NCI-H1105 treated with DMSO at 0.1 percent for 48 hours (cell line): ENCODE results near the gene NAPG.
"Not testable (repeated sequence)": the region's sequence is repeated elsewhere in the genome, so short reads cannot be mapped to it uniquely, and the experiment has no call there.

ENCODE experiments used
- DNase-seq: peaks from one replicate; lab custom pipeline; 2025; lab: John Stamatoyannopoulos, UW

NAPG gene

DNA sequence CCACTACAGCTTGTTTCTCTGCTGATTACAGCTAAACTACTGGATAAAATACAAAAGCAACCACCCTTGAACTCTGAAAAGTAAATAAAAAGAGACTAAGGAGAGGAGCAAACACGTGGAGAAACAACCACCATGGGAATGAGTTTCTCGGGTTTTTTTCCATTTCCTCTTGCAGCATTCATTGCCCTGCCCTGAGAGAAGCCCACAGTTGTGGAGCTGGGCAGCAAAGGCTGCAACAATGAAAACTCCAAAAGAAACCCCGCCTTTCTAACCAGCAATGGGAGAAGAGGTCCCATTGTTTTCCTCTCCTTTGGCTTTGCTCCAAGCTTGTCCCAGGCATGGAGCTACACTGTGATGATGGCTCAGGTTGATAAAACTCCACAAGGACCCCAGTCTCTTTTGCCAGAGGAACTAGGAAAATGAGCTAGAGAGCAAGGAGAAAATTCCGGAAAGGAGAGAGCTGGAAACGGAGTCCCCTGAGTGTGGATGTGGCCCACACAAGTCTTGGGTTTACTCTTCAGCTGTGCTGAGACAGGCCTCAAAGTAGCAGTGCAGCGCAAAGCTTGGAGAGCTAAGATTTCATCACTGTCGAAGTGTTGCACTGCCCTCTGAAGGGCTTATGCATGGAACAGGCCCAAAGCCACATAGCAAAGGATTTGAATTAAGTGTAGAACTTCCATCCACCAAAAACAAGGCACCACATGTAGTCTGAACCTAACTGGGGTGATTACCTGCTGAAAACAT lies 20.9 kb downstream of the NAPG start:
- no peak for DNase-seq

DNA sequence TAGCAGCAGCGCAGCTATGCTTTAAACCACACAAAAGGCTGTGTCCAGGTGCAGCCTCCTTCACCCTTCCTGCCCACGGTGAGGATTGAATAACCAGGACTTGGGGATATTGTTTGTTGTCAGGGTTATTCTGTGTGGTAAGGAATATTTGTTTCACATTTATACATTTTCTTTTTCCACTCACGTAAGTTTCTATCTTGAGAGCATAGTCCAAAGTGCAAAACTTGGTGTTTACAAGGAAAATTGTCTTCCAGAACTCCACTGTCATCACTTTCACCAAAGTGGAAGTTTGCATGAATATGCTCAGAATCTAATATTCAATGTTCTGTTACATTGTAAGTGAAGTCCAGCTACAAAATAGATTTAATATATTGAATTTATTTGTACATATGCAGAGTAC lies 26.4 kb downstream of the NAPG start:
- DNase-seq, result no peak

DNA sequence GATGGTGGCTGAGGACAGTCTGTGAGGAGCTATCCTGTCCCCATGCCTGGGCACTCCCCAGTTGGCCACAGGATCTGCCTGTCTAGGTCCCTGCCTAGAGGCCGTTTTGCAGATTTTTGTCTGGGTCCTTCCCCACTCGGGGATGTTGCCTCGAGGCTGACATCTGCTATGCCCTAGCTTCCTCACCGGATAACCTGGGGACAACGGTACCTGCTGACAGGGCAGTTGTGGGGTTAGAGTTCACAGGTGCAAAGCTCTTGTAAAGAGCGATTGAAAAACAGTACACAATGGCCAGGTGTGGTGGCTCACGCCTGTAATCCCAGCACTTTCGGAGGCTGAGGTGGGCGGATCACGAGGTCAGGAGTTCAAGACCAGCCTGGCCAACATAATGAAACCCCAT lies 30.4 kb downstream of the NAPG start:
- DNase-seq, result not testable (repeated sequence)

DNA sequence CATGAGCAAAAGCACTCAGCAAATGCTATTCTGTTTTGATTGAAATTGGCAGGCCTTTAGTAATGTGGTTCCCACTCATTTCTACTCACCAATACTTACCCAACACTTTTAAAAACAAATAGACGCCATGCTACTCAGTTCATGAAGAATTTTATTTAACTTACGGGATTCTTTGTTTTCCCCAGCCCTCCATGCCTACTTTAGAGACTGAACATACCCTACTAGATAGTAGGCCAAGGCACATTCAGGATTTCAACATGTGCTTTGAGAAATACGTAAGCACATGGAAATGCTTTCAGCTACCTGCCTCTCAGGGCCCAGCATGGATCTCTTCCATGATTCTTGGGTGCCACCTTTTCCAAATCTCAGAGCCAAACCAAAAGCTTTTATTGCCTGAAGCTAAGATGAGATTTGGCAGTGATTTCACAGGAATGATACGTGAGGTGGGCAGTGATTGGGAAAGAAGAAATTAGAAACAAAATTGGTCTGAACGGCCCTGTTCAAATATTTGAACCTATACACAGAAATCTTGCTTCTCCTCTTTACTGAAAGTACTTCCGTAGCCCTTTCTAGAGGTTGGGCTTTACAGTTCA lies 31.4 kb downstream of the NAPG start:
- no peak for DNase-seq

DNA sequence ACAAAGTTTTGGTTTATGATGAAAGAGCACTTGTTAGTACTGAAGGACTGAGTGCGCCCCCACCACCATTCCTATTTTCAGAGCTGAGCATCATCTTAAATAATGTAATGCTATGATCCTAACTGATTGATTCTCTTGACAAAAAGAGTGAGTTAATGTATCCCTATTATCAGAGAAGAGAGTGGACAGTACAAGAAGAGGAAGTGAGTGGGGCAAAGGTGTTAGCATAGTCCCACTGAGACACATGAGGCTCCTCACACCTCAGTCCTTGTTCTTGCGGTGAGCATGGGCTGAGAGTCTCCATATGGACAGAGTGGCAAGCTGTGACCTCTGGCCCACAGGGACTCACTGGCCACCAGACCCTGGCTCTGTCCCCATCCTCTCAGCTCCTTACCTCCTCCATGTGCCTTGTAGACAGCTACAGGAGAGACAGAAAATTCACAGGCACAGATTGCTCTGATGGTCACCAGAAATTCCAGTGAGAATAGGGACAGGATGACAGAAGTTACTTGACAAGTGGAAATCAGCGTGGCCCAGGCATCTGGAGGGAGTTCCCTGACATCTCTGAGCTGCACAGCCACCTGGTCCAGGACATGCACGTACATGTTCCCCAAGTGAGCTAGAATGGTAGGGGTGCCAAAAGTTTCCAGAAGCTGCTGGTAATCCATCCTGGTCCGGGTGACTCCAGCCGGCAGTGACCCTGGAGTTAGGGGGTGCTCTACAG lies 32.6 kb downstream of the NAPG start:
- DNase-seq, result no peak

DNA sequence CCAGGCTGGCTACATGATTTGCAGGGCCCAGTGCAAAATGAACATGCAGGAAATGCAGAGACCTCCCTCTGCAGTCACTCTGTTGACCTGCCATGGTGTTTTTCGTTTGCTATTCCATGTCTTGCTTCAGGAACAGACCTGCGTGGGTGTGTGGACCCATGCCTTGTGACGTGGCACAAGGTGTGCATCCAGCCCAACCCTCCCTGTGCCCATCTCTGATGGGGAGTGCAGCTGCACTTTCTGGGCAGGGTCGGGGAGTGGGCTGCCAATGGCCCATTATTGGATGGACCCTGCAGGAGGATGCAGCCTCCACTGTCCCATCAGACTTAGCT lies 33.1 kb downstream of the NAPG start:
- DNase-seq, result no peak

DNA sequence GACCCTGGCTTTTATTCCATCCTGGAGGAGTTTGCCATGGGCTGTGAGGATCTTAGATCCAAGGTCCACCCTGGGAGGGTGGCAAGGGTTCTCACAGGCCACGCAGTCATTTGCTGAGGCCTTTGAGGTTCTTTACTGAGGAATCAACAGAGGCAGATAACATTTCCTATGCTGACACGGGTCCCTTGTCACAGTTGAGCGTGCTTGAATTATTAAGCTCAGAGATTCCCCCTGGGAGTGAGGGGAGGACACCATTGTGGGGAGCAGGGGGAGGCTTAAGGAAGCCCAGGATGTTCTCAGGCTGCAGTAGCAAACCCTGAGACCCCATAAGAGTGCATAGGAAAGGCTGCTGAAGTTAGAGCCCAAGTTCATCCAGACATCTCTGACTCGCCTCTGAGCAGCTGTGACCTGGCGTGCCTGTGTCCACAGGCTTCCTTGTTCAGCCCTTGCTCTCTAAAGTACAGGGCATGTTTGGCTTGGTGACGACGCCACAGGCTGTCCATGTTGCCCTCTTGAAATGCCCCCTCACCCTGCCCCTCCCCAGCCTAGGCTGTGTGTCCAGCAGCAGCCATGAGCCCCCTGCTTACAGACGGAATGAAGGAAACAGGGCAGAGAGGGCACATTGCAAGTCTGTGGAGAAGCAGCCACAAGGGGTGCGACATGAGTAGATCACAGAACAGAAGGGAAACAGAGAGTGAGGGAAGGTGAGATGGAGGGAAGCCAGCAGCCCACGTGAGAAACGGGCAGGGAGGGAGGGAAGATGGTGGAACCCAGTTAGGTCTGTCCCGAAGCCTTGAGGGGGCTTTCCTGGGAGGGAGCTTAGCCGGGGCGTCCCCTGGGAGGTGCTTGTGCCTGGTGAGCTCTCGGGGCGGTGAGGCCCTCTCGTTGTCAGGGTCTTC lies 34.0 kb downstream of the NAPG start:
- DNase-seq, result no peak

DNA sequence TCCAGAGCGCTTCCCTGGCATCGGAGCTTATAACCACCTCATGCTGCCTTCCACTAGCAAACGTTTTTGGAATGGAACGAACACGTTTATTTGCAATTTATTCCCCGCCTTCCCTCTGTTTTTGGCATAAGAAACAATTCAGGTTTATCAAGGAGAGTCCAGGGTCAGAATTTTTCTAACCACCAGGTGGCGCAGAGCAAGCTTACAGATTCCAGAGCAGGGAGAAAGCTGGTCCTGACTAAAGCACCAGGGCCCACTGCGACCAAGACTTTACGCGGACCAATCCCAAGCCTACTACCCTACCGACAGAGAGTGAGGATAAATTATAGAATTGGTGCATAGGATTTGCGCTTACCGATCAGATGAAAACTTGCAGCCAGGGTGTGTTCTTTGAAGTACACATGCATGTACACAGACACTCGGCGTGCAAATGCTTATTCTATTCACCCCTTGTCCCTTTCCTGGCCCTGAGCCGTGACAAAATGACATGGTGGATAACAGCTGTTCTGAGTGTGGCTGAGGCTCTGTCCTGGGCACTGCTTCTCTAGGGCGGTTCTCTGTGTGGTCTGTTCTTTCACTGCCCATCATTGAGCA lies 34.7 kb downstream of the NAPG start:
- DNase-seq, result peak; percentile 34

DNA sequence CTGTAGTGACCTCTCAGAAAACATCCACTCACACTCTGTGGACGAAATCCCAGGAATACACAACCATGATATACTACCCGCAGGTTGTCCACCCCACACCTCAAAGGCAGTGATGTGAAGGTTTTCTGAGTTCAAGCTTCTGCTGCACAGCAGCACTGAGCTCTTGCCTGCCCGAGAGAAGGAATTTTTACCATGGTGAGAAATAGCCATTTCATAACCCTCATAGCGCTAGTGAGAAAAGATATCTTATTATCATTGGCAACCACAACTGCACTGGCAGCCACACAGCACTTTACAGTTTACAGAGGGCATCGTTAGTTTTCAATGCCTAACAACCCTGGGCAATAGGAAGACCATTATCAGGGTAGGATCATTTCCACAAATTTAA lies 36.9 kb downstream of the NAPG start:
- DNase-seq, result no peak

DNA sequence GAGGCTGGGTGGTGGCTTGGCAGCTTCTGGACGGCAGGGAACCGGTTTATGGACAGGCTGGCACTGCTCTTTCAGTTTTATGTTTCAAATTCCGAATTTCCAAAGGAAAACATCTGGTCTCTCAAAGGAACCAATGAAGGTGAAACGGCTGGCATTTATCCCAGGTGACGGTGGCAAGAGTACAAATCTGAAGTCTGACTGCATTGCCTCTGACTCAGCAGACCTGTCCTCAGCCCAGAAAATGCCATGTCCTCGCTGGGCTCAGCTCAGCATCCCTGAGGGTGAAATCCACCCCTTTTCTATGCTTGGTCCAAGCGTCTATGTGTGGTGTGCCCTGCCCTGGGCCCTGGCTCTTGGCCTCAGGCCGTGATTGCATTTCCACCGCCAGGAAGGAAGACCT lies 38.1 kb downstream of the NAPG start:
- DNase-seq, result no peak

DNA sequence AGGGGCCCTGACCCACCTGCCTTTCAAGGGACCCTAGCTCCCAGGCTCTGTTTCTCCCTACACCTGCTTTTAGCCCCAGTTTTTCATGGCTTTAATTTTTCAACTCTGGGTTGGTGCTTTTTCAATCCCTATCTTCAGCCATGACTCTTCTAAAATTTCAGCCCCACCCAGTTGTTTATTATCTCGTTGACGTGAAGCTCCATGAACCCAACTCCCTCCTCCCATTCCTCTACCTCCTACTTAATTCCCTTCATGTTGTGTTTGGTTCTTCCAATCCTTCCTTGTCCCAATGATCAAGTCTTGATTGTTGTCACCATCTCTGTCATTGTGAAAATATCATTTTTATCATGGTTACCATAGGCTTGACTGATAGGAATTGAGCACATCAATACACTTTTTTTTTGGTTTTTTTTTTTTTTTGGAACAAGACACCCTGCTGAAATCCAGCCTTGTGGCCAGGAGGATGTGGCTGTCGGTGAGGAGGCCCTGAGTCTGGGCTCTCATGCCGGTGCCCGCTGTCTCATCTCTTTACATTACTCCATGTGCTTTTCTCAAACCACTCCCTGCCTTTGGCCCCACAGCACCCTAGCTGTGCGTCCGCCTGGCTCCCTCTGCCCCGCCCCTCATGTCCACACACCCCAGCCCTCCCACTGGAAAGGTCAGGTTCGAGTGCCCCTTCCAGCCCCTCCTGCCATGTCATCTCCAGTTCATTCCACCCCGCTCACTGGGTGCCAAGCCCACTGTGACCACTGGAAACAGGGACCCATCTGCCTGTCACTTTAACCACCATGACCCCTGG lies 39.3 kb downstream of the NAPG start:
- DNase-seq, result no peak

DNA sequence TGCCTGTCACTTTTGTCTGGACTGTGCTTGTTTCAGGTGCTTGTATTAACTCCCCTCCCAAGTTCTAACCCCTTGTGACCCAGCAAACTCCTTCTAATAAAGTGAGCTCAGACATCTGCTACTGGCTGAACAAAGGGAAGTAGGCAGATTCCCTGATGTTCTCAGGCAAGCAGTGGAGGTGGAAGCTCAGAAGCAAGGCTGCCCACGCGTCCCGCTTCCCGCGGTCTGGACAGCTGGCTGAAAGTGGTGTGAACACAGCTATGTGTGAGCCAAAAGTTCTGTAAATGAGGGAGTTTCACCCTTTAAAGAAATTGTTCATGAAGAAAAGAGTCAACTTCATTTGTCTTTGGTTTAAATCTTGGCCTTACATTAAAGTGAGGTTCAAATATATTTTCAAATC lies 40.0 kb downstream of the NAPG start:
- no peak for DNase-seq

DNA sequence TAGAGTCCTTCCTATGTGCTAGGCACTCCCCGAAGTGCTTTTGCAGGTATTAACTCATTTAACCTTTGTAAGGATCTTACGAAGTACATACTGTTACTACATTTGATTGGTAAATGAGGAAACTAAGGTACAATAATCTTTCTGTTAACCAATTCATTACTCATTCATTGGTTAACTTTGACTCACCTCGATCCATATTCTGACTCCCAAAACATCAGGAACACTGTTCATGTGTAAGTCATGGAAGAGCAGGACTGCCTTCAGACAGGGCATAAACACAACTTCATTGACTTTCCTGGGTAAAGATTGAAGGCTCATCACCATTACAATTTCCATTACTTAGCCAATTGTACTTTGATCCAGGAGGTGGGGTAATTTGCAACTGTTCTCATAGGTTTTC lies 40.6 kb downstream of the NAPG start:
- no peak for DNase-seq

DNA sequence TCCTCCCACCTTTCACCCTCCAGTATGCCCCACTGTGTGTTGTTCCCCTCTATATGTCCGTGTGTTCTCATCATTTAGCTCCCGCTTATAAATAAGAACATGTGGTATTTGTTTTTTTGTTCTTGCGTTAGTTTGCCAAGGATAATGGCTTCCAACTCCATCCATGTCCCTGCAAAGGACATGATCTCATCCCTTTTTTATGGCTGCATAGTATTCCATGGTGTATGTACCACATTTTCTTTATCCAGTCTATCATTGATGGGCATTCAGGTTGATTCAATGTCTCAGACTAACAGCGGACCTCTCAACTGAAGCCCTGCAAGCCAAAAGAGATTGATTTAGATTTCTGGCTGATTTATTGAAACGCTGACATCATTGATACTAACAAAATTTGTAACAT lies 44.1 kb downstream of the NAPG start:
- DNase-seq, result not testable (repeated sequence)

DNA sequence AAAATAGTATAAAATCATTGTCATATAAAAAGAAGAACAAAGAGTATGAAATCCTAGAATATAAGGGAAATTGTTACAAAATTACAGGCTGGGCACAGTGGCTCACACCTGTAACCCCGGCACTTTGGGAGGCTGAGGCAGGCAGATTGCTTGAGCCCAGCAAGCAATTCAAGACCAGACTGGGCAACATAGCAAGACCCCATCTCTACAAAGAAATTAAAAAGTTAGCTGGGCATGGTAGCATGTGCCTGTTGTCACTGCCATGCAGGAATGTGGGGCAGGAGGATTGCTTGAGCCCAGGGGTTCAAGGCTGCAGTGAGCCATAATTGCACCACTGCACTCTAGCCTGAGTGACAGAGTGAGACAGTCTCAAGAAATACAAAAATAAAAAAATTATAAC lies 44.8 kb downstream of the NAPG start:
- DNase-seq, result no peak

DNA sequence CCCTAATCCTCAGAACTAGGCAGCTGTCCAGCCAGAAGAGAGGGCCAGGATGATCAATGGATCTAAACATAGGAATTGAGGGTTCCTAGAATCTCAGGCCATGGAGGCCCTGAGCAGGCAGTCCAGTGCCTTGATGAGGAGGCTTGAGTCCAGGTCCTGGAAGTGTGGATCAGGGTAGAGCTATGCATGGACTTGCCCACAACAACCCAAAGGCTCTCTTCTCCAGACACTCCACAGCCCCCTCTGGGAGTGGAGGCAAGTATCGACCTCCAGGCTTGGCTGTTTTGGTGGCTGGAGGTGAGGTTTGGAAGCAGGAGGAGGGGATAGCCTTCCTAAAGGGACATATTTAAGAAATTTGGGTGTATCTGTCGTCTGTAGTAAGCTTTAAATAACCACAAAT lies 45.7 kb downstream of the NAPG start:
- no peak for DNase-seq

DNA sequence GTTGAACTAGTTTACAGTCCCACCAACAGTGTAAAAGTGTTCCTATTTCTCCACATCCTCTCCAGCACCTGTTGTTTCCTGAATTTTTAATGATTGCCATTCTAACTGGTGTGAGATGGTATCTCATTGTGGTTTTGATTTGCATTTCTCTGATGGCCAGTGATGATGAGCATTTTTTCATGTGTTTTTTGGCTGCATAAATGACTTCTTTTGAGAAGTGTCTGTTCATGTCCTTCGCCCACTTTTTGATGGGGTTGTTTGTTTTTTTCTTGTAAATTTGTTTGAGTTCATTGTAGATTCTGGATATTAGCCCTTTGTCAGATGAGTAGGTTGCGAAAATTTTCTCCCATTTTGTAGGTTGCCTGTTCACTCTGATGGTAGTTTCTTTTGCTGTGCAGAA lies 47.4 kb downstream of the NAPG start:
- not testable (repeated sequence) for DNase-seq

DNA sequence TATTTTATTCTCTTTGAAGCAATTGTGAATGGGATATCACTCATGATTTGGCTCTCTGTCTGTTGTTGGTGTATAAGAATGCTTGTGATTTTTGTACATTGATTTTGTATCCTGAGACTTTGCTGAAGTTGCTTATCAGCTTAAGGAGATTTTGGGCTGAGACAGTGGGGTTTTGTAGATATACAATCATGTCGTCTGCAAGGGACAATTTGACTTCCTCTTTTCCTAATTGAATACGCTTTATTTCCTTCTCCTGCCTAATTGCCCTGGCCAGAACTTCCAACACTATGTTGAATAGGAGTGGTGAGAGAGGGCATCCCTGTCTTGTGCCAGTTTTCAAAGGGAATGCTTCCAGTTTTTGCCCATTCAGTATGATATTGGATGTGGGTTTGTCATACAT lies 48.6 kb downstream of the NAPG start:
- DNase-seq, result not testable (repeated sequence)

DNA sequence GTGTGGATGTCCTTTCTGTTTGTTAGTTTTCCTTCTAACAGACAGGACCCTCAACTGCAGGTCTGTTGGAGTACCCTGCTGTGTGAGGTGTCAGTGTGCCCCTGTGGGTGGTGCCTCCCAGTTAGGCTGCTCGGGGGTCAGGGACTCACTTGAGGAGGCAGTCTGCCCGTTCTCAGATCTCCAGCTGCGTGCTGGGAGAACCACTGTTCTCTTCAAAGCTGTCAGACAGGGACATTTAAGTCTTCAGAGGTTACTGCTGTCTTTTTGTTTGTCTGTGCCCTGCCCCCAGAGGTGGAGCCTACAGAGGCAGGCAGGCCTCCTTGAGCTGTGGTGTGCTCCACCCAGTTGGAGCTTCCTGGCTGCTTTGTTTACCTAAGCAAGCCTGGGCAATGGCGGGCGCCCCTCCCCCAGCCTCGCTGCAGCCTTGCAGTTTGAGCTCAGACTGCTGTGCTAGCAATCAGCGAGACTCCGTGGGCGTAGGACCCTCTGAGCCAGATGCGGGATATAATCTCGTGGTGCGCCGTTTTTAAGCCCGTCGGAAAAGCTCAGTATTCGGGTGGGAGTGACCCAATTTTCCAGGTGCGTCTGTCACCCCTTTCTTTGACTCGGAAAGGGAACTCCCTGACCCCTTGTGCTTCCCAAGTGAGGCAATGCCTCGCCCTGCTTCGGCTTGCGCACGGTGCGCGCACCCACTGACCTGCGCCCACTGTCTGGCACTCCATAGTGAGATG lies 52.2 kb downstream of the NAPG start:
- not testable (repeated sequence) for DNase-seq

DNA sequence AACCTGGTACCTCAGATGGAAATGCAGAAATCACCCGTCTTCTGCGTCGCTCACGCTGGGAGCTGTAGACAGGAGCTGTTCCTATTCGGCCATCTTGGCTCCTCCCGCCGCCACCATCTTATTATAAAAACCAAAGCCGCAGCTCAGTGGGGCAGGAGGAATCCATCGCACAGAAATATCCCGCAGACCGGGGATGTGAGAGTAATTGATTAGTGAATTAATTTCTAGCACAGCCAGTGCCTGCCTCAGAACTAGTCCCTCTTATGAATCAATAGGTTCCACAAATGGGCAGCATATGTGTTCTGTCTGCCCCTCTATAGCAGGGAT lies 52.7 kb downstream of the NAPG start:
- DNase-seq, result not testable (repeated sequence)
